GM21367 (cell line): ENCODE data around the gene VPS39.
A peak's percentile ranks its signal among the peaks of the same experiment; 100 is the strongest.
"Not testable (repeated sequence)": the region's sequence is repeated elsewhere in the genome, so short reads cannot be mapped to it uniquely, and the experiment has no call there.

Source experiments
- ATAC-seq: cut with Tn5 transposase; IDR thresholded peaks from one replicate; pipeline ENCODE4 v1.9.1; 2021; ENCODE audit not compliant: unreplicated experiment

Gene VPS39

DNA sequence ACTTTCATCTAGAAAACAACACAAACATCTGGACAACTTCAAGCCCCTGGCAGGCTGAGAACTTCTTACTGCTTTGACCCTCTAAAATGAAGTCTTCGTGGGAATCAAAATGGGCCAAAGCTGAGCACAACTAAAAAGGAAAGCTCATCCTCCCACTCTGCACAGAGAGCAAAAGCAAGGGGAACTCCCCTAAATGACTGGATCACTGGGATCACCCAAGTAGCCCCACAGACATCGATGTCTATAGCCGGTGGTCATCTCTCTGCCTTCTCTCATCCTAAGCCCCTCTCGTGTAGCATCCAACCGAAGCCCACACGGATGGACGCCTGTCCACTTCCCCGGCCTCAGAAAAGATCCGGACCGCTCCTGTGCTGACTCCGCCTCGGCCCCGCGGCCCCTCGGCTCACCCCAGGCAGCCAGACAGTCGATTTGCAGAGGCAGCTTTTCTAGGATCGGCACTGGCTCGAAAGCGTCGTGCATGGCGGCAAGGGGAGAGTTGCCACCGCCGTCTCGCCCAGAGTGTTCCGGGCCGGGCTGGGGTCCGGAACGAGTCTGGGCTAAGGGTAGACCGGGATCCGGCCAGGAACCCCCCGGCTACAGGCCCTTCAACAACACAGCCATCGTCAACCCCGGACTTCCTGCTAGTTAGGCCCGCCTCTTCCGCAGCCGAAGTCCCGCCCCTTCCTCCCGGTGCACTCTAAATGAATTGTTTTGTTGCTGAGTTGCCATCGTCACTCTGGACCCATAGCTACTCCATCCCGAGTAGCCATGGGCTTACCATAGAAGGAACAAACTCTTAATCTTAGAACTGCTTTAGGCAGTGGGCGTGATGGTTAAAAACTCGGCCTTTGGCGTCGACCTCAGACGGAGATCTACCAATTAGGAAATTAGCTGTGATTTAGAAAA, at the start of gene VPS39:
VPS39 (minus strand) TSS at position 631 of the 906 bp plus-strand sequence; CDS start at position 480, 151 bp downstream.
- ATAC-seq = peak; percentile 77

GRCh38 chr15:42253300-42253699, 45.2 kb upstream of the VPS39 start:
- no peak for ATAC-seq

DNA sequence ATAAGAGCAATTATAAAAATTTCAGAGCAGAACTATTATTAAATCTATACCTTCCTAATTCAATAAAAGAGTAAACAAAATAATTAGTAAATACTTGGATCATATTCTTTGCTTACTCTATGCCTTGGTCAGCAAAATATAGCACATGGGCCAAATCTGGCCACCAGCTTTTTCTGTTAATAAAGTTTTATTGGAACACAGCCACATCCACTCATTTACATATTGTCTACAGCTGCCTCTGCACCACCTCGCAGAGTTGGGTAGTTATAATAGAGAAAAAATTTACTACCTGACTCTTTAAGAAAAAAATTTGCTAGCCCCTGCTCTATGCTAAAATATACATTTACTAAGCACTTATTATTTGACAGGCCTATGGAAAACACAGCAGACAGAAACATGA, 32.7 kb upstream of the VPS39 start:
- ATAC-seq = no peak

DNA sequence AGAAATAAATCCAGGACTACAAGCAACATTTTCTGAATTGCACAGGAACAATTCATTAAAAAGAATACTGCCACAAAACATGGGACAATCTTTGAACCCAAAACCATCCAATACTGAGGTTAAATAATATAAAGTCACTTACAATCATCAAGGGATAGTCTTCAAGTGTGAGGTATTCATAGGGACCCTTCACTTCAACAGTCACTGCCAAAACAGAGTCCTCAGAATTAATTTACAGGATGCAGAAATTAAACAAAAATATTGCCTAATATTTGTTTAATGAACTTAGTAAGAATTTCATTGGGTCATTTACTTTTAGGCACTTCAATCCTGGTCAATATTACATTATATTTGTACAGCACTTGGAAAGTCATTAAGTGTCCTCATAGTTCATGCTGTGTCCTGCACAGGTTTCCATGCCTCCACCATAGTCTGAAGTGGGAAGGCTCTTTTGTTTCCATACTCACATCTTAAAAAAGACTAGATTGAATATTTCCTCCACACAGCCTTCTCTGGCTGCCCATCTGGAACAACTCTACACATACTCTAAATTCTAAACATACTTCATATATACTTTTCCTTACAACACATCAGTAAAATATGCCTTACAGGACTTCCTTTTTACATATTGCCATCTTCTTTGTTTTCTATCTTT, 31.6 kb upstream of the VPS39 start:
- ATAC-seq = no peak

DNA sequence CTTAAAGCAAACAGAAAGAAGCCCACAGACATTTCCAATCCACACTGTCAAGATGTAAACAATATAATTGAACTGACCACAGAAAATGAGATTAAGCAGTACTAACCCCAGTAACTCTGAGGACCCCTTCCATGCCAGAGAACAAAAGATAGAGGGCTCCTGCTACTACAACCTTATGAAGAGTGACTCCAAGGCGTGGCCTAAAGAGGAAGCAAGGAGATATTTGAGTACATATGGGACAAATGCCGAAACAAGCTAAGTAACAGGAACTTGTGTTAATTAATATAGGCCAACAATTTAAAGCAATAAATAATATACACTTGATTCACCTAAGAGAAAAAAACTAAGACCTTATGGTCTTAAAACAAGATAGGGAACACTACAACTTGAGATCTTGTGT, 25.0 kb upstream of the VPS39 start:
- no peak for ATAC-seq

DNA sequence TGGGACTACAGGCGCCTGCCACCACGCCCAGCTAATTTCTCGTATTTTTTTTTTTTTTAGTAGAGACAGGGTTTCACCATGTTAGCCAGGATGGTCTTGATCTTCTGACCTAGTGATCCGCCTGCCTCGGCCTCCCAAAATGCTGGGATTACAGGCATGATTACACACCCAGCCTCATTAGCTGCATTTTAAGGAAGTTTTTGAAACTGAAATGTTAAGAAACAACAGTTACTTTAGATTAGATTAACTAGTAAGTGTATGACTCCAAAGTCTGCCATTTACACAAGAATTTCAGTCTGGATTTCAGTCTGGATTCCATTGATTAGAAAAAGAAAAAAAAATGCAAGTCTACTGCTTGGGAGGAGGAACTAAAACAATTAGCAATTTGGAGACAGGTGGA, 24.5 kb upstream of the VPS39 start:
- no peak for ATAC-seq

DNA sequence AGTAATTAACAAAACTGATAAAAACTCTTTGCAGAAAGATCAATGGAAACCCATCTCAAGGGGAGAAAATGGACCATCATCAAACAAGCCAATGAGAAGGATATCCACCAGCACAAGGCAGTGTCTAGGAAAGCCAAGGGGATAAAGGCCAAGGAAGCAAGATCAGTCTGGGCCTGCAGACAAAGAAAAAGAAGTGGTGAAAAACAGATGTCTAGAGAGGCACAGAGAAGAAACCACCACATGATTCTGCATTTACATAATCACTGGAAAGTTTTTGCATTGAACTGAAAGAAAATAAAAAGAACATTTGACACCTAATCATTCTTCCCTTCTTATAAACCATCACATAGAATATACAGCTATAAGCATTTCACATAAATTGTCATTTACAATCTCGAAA, 23.0 kb upstream of the VPS39 start:
- ATAC-seq = no peak

- ATAC-seq = not testable (repeated sequence)
These were observed 20.9 kb upstream of the VPS39 start for GRCh38 chr15:42228981-42229380.

DNA sequence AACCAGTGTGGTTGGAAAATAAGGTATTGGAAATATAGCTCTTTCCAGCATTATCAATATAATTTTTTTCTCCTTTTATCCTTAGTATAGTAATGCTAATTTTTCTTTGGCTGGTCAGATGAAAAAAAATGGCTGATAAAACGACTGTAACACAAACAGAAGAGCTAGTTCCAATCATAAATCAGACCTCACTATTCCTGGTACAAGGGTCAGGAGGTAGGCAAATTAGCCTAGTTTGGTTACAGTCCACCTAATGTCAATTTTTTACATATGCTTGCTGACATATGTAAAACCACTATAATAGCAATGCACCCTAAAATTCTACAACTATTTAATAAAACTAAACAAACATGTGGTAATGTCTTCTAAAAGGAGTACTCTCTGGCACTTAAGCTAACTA, 19.9 kb upstream of the VPS39 start:
- no peak for ATAC-seq

DNA sequence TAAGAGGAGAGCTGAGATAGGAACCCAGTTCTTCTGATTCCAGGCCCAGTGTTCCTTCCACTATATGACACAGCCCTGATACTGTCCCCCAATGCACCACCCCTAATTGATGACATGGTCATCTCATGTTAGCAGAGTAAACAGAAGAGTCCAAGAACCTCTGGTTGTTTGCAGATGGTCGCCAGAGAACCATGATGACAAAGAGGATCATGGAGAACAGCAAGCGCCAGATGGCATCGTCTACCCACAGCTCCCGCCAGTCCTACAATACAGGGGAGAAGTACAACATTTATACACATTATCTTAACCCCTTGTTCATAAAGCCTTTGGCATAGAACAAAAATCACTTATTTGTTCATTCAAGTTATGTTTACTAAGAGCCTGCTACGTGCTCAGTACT, 18.5 kb upstream of the VPS39 start:
- ATAC-seq = no peak

GRCh38 chr15:42220216-42220615, 12.1 kb upstream of the VPS39 start:
- ATAC-seq = no peak

- ATAC-seq = no peak
These were observed 11.0 kb upstream of the VPS39 start for GRCh38 chr15:42218953-42219592.

DNA sequence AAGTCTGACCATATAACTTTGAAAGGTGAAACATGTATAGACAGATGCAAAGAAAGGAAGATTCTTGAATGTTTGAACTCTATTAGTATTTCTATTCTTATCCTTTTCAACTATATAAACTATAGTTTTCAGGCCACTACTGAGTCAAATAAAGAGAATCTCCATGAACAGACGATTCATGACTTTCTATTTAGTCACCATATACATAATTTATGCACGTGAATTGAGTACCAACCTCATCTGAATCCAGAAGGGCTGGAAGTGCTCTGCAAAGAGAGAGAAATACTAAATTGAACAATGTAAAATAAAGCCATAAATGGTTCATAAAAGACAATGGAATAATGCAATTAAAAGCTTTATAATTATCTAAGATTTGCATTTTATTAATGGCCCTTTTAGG, 9.5 kb upstream of the VPS39 start:
- ATAC-seq = no peak

GRCh38 chr15:42215913-42216829, 8.1 kb upstream of the VPS39 start:
- ATAC-seq = no peak

DNA sequence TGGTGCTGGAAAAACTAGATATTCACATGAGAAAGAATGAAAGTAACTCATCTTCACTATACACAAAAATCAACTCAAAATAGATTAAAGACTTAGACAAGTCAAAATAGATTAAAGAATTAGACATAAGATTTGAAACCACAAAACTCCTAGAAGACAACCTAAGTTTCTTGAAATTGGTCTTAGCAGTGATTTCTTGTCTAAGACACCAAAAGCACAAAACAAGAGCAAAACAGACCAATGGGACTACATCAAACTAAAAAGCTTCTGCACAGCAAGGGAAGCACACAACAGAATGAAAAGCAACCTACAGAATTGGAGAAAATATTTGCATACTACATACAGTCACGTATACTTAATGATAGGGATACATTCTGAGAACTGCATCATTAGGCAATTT, 6.5 kb upstream of the VPS39 start:
- ATAC-seq = no peak

DNA sequence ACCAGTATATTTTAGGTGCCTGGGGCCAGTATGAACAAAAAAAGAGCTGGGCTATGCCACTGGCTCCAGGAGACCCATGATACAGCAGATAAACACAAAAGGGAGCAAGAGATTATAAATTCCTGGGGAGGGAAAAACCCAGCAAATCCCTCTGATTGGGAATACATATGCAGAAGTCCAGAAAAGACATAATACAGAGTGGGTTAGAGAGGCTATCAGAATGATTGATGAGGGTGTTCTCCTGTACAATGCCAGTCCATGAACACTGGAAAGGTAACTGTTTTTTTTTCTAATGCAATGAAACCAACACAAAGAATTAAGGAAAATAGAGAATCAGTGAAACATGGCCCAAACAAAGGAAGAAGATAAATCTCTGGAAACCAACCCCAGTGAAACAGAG, 5.4 kb upstream of the VPS39 start:
- ATAC-seq = no peak

DNA sequence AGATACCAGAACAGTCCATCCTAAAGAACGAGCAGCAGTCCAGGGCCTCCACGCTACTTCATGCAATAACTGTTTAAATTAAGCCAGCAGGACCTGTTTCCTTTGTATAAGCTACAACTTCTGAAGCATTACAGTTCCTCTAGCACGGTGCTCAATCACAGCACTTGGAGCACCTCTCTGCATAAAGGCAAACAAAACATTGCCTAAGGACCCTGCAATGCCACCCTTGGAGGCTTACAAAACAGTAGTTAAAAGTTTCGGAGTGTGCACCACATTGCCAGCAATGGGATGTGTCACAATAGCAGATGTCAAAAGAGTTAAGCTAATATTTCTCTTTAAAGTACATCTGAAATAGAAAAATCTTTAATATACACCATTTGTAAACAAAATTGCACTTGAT, 2.6 kb upstream of the VPS39 start:
- no peak for ATAC-seq

- ATAC-seq = no peak
These were observed 1.7 kb downstream of the VPS39 start for GRCh38 chr15:42206406-42206805.

DNA sequence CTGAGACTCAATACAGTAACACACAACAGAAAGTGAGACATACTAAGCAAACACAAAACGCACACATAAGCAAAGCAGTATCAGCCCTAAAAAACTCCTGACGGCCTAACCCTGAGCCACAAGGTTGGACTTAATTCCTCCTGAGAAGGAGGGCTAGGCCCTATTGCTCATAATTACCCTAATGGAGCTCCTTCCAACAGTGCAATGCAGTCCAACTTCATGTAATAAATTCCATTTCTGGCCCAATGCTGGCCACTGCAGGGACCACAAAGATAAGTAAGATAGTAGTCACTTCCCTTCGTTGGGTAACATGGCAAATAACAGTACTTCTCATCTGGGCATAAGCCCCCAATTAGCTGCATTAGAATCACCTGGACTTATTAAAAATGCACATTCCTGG, 4.2 kb downstream of the VPS39 start:
- no peak for ATAC-seq

GRCh38 chr15:42202653-42203052, 5.5 kb downstream of the VPS39 start:
- ATAC-seq = no peak

GRCh38 chr15:42201801-42202200, 6.3 kb downstream of the VPS39 start:
- ATAC-seq = no peak
